SK-N-MC (cell line): ENCODE results near the gene ADGRF3.

Experiments used
- EZH2 ChIP-seq: fragments of 200-600 bp; sonication (generic); IDR thresholded peaks from one replicate; pipeline ENCODE4 v1.6.1; 2017; ENCODE audit warnings: antibody characterized with exemption
- POLR2AphosphoS5 ChIP-seq: IDR thresholded peaks from 2 replicates; pipeline ENCODE4 v1.6.1; 2012; ENCODE audit warnings: mild to moderate bottlenecking, low read depth, low read length, borderline replicate concordance

- TF ChIP-seq POLR2AphosphoS5 (no peak), EZH2 (no peak)
Measured at GRCh38 chr2:26327291-26328272, 19.0 kb downstream of the ADGRF3 start.
